ENCODE measurements around the gene FLNB. TPM values are rescaled to one million over a fixed set of nuclear protein-coding genes. Genes with fewer than 3 reads are reported as not detected.
A peak's percentile ranks its signal among the peaks of the same experiment; 100 is the strongest.

The FLNB gene
- total RNA-seq, 1 experiment from 2014 or later: 83.4 TPM

DNA sequence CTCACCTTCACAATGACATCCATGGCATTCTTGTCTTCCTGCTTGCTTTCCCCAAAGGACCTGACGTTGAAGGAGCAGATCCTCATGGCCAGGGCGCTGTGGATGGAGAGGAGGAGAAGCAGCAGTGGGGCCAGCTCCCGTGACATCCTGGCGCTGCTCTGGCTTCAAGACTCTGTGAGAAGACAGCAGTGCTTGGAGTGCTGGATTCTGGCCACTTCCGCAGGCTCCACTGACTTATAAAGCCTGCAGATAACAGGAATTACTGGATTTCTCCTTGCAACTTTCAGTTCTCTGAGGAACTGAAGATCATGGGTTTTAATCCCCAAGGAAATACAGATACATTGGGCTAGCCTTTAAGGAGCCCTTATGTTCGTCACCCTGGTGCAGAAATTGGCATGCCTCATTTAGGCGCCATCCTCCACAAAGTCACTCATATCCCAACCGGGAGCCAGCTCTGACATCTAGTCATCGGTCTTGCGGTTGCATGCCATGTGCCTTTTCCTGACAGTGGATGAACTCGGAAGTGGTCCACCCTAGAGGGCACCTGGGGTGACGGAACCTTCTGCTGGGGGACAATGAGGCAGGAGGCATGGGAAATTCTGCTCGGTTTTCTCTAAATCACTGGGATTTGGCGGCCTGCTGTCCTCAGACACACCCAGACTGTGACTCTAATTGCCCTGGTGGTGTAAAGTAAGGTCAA is 202.7 kb downstream of the FLNB start, which contains the start of gene DNASE1L3:
Gene DNASE1L3 (minus strand): TSS at position 212 of the 700 bp plus-strand sequence. CDS start 66 bp downstream, at position 146.
- no peak for DNase-seq
- Histone ChIP-seq H2BK20ac (ENCODE audit: low read depth, low read length, poor library complexity, severe bottlenecking) (no peak within 1 kb of the TSS), H3K14ac (ENCODE audit: insufficient read depth, low read length) (no peak within 1 kb of the TSS; the same call in 1 of the 2 replicates), H2BK12ac (ENCODE audit: insufficient read length, low read depth, low read length) (no peak within 1 kb of the TSS), H3T11ph (ENCODE audit: low read length) (no peak within 1 kb of the TSS), H3K23me2 (ENCODE audit: insufficient read length, low read depth, low read length, poor library complexity, severe bottlenecking) (no peaks in the 10 kb centered on the region), H2BK5ac (ENCODE audit: insufficient read length, low read length) (no peak within 1 kb of the TSS), H2BK15ac (ENCODE audit: low read depth, low read length) (no peak within 1 kb of the TSS), H2BK120ac (ENCODE audit: low read depth, low read length, poor library complexity, severe bottlenecking) (no peak within 1 kb of the TSS), H4K5ac (ENCODE audit: insufficient read length, low read depth, low read length) (no peak within 1 kb of the TSS), H3K27me3 (ENCODE audit: insufficient read depth, low read length) (no peaks in the 10 kb centered on the region), H3K79me1 (ENCODE audit: insufficient read depth, low read depth, low read length, poor library complexity, severe bottlenecking) (no peaks in the 10 kb centered on the region), H4K8ac (replicated peaks; ENCODE audit: insufficient read length, low read depth, low read length) (no peak within 1 kb of the TSS), H3K18ac (ENCODE audit: insufficient read length, low read depth, low read length) (no peak within 1 kb of the TSS), H3K4ac (ENCODE audit: low read depth, low read length) (no peak within 1 kb of the TSS), H3K4me2 (ENCODE audit: insufficient read depth, insufficient read length, low read length) (no peak within 1 kb of the TSS), H3K79me2 (ENCODE audit: insufficient read depth, low read length) (no peaks in the 10 kb centered on the region), H3K27ac (ENCODE audit: insufficient read length, low read depth, low read length) (no peak within 1 kb of the TSS), H3K9me3 (ENCODE audit: control insufficient read depth, low read depth, low read length) (no peaks in the 10 kb centered on the region), H3K23ac (ENCODE audit: insufficient read length, low read depth, low read length) (no peak within 1 kb of the TSS), H2AFZ (ENCODE audit: low read length) (no peak within 1 kb of the TSS), H3K4me1 (ENCODE audit: insufficient read depth, low read length) (no peaks in the 10 kb centered on the region), H3K56ac (ENCODE audit: insufficient read length, low read depth, low read length) (no peak within 1 kb of the TSS), H2AK5ac (ENCODE audit: insufficient read length, low read length) (no peak within 1 kb of the TSS), H4K91ac (ENCODE audit: insufficient read length, low read depth, low read length) (no peak within 1 kb of the TSS), H3K9ac (ENCODE audit: extremely low read depth, insufficient read length, low read length) (no peak within 1 kb of the TSS), H4K20me1 (ENCODE audit: control insufficient read depth, insufficient read depth, insufficient read length) (no peaks in the 10 kb centered on the region)
- peak within 1 kb of the TSS in 1 of 3 experiments; percentile 29; a peak in 3 of 7 replicates for H3K27ac Mint-ChIP-seq
- no peak within 1 kb of the TSS for H3K4me3 Mint-ChIP-seq
- H3K4me1 Mint-ChIP-seq: peaks cover 2% of the 10 kb centered on the region in 2 experiments; a peak in 2 of 4 replicates
- peaks cover 17% of the 10 kb centered on the region for H3K27me3 Mint-ChIP-seq (ENCODE audit: low read depth)
- WGBS (ENCODE audit: extremely low coverage, insufficient read length, low lambda C conversion rate): no CpG with 5 or more reads among the region's 14 CpGs
- no peaks in the 10 kb centered on the region; a peak in 1 of 5 replicates for H3K9me3 Mint-ChIP-seq
- no peaks in the 10 kb centered on the region for H3K36me3 Mint-ChIP-seq (ENCODE audit: insufficient read depth in 1 of 3, low read depth in 3 of 3)
- TF ChIP-seq, protein P1, sequence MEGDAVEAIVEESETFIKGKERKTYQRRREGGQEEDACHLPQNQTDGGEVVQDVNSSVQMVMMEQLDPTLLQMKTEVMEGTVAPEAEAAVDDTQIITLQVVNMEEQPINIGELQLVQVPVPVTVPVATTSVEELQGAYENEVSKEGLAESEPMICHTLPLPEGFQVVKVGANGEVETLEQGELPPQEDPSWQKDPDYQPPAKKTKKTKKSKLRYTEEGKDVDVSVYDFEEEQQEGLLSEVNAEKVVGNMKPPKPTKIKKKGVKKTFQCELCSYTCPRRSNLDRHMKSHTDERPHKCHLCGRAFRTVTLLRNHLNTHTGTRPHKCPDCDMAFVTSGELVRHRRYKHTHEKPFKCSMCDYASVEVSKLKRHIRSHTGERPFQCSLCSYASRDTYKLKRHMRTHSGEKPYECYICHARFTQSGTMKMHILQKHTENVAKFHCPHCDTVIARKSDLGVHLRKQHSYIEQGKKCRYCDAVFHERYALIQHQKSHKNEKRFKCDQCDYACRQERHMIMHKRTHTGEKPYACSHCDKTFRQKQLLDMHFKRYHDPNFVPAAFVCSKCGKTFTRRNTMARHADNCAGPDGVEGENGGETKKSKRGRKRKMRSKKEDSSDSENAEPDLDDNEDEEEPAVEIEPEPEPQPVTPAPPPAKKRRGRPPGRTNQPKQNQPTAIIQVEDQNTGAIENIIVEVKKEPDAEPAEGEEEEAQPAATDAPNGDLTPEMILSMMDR (conservative IDR thresholded peaks at IDR 0.05): no peak

All from H9 (cell line).